WTC11 (cell line): Measurements from ENCODE around the gene CAMSAP3. TPM values are rescaled to one million over a fixed set of nuclear protein-coding genes. Genes with fewer than 3 reads are reported as not detected.

Source experiments
- ATAC-seq: fragments of 200-7000 bp; cut with Tn5 transposase; 2 replicates; pipeline ENCODE4 v1.10.0; 2021; ENCODE audit warnings: mild to moderate bottlenecking, moderate library complexity
- CTCF ChIA-PET: fragments of 300-600 bp; sonication (Branson Sonifier 250); formaldehyde crosslinking; loops from one replicate; lab custom pipeline; 2021; ENCODE audit warnings: antibody characterized with exemption; lab: Charles Lee
- POLR2A ChIA-PET: fragments of 350-600 bp; sonication (Branson Sonifier 250); formaldehyde crosslinking; loops from one replicate; lab custom pipeline; 2021; ENCODE audit warnings: antibody characterized with exemption; lab: Charles Lee
- DNase-seq: peaks from one replicate; pipeline ENCODE4 v3.0.0; 2021; ENCODE audit warnings: low spot score
- H3K27ac Mint-ChIP-seq: 2 replicates; pipeline ENCODE4 v1.8.0; 2021; ENCODE audit warnings: mixed read lengths
- H3K27me3 Mint-ChIP-seq: 2 replicates; pipeline ENCODE4 v1.8.0; 2021; ENCODE audit warnings: low read depth, mild to moderate bottlenecking, moderate library complexity, mixed read lengths
- H3K36me3 Mint-ChIP-seq: 2 replicates; pipeline ENCODE4 v1.8.0; 2021; ENCODE audit warnings: mixed read lengths
- H3K4me1 Mint-ChIP-seq: 2 replicates; pipeline ENCODE4 v1.8.0; 2022; ENCODE audit warnings: mixed read lengths
- H3K4me3 Mint-ChIP-seq: 2 replicates; pipeline ENCODE4 v1.8.0; 2021; ENCODE audit warnings: mild to moderate bottlenecking, moderate library complexity, mixed read lengths
- H3K9me3 Mint-ChIP-seq: 2 replicates; pipeline ENCODE4 v1.8.0; 2021; ENCODE audit warnings: mixed read lengths
- AFF4 ChIP-seq: sonication (generic); formaldehyde crosslinking; IDR thresholded peaks from 2 replicates; pipeline ENCODE4 v1.8.1; 2023; ENCODE audit warnings: mild to moderate bottlenecking, missing genetic modification reagents, borderline replicate concordance
- CBFB ChIP-seq: sonication (generic); formaldehyde crosslinking; IDR thresholded peaks from 2 replicates; pipeline ENCODE4 v1.8.1; 2022; ENCODE audit warnings: mild to moderate bottlenecking, low read depth, missing genetic modification reagents
- CDX4 ChIP-seq: fragments of 250-450 bp; sonication (Bioruptor Pico); IDR thresholded peaks from 2 replicates; pipeline ENCODE4 v1.9.0; 2021; ENCODE audit warnings: moderate library complexity, mild to moderate bottlenecking, inconsistent platforms, borderline replicate concordance
- CREM ChIP-seq: sonication (generic); formaldehyde crosslinking; IDR thresholded peaks from 2 replicates; pipeline ENCODE4 v1.8.1; 2022; ENCODE audit warnings: mild to moderate bottlenecking, missing genetic modification reagents, moderate library complexity
- EMX1 ChIP-seq: fragments of 250-450 bp; sonication (Bioruptor Pico); IDR thresholded peaks from 2 replicates; pipeline ENCODE4 v1.8.0; 2021; ENCODE audit warnings: mild to moderate bottlenecking
- JAZF1 ChIP-seq: fragments of 250-450 bp; sonication (Bioruptor Pico); IDR thresholded peaks from 2 replicates; pipeline ENCODE4 v1.9.0; 2021; ENCODE audit warnings: moderate library complexity, mild to moderate bottlenecking, inconsistent platforms
- JUN ChIP-seq: sonication (generic); formaldehyde crosslinking; IDR thresholded peaks from 2 replicates; pipeline ENCODE4 v1.8.0; 2023; ENCODE audit warnings: mild to moderate bottlenecking, missing genetic modification reagents
- KAT7 ChIP-seq: sonication (generic); formaldehyde crosslinking; IDR thresholded peaks from 2 replicates; pipeline ENCODE4 v1.8.1; 2023; ENCODE audit warnings: missing genetic modification reagents, mild to moderate bottlenecking, borderline replicate concordance
- MAX ChIP-seq: sonication (generic); formaldehyde crosslinking; IDR thresholded peaks from 2 replicates; pipeline ENCODE4 v1.8.0; 2022; ENCODE audit warnings: mild to moderate bottlenecking, missing genetic modification reagents
- NR2C2 ChIP-seq: sonication (generic); formaldehyde crosslinking; IDR thresholded peaks from 2 replicates; pipeline ENCODE4 v1.8.0; 2022; ENCODE audit warnings: mild to moderate bottlenecking, missing genetic modification reagents
- ZBTB21 ChIP-seq: sonication (generic); formaldehyde crosslinking; IDR thresholded peaks from 2 replicates; pipeline ENCODE4 v1.8.1; 2023; ENCODE audit warnings: mild to moderate bottlenecking, missing genetic modification reagents, borderline replicate concordance
- ZNF121 ChIP-seq: sonication (generic); formaldehyde crosslinking; IDR thresholded peaks from 2 replicates; pipeline ENCODE4 v1.8.0; 2023; ENCODE audit warnings: missing genetic modification reagents
- ZNF219 ChIP-seq: sonication (generic); formaldehyde crosslinking; IDR thresholded peaks from 2 replicates; pipeline ENCODE4 v1.8.0; 2023; ENCODE audit warnings: missing genetic modification reagents, mild to moderate bottlenecking, borderline replicate concordance
- ZNF281 ChIP-seq: sonication (generic); formaldehyde crosslinking; IDR thresholded peaks from 2 replicates; pipeline ENCODE4 v1.8.0; 2023; ENCODE audit warnings: mild to moderate bottlenecking, missing genetic modification reagents
- total RNA-seq: library from RNA; stranded (reverse); gene quantifications from 3 replicates; pipeline ENCODE4 v1.2.3, GENCODE V29; 2021
- TF ChIP-seq, protein P1 (sequence below): sonication (generic); formaldehyde crosslinking; IDR thresholded peaks from 2 replicates; pipeline ENCODE4 v1.8.1; 2022; ENCODE audit warnings: missing genetic modification reagents, borderline replicate concordance
- TF ChIP-seq, protein P2 (sequence below): fragments of 250-450 bp; sonication (Bioruptor Pico); conservative IDR thresholded peaks from 2 replicates; pipeline ENCODE4 v1.9.0; 2021; ENCODE audit warnings: mild to moderate bottlenecking

Gene CAMSAP3
- total RNA-seq, 1 experiment from 2014 or later, result 27.8 TPM

- no peaks in the 10 kb centered on the region for H3K4me1 Mint-ChIP-seq
- ChIA-PET POLR2A (no interaction called here), CTCF (interaction anchor here (0.7 to 1.1 kb wide), 1 partner anchor 52 kb away, joined by 3 to 4 read pairs; no protein-coding TSS in a partner anchor)
- no peak for DNase-seq
- no peak overlapping the region for H3K4me3 Mint-ChIP-seq
- peaks cover 26% of the 10 kb centered on the region for H3K36me3 Mint-ChIP-seq
- TF ChIP-seq KAT7 (CRISPR knock-in tag), result no peak
- TF ChIP-seq NR2C2 (CRISPR knock-in tag), result no peak
- TF ChIP-seq MAX, result no peak
- no peak for TF ChIP-seq ZBTB21 (CRISPR knock-in tag)
- no peak for TF ChIP-seq AFF4 (CRISPR knock-in tag)
- no peak for TF ChIP-seq JUN (CRISPR knock-in tag)
- TF ChIP-seq ZNF281 (CRISPR knock-in tag), result no peak
- TF ChIP-seq ZNF219 (CRISPR knock-in tag), result no peak
- no peak for TF ChIP-seq JAZF1 (CRISPR knock-in tag)
- TF ChIP-seq, protein P1, sequence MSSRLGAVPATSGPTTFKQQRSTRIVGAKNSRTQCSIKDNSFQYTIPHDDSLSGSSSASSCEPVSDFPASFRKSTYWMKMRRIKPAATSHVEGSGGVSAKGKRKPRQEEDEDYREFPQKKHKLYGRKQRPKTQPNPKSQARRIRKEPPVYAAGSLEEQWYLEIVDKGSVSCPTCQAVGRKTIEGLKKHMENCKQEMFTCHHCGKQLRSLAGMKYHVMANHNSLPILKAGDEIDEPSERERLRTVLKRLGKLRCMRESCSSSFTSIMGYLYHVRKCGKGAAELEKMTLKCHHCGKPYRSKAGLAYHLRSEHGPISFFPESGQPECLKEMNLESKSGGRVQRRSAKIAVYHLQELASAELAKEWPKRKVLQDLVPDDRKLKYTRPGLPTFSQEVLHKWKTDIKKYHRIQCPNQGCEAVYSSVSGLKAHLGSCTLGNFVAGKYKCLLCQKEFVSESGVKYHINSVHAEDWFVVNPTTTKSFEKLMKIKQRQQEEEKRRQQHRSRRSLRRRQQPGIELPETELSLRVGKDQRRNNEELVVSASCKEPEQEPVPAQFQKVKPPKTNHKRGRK, result no peak
- no peak for TF ChIP-seq EMX1 (CRISPR knock-in tag)
- TF ChIP-seq CREM (CRISPR knock-in tag), result no peak
- no peak for TF ChIP-seq CBFB (CRISPR knock-in tag)
- TF ChIP-seq ZNF121 (CRISPR knock-in tag), result no peak
- TF ChIP-seq, protein P2, sequence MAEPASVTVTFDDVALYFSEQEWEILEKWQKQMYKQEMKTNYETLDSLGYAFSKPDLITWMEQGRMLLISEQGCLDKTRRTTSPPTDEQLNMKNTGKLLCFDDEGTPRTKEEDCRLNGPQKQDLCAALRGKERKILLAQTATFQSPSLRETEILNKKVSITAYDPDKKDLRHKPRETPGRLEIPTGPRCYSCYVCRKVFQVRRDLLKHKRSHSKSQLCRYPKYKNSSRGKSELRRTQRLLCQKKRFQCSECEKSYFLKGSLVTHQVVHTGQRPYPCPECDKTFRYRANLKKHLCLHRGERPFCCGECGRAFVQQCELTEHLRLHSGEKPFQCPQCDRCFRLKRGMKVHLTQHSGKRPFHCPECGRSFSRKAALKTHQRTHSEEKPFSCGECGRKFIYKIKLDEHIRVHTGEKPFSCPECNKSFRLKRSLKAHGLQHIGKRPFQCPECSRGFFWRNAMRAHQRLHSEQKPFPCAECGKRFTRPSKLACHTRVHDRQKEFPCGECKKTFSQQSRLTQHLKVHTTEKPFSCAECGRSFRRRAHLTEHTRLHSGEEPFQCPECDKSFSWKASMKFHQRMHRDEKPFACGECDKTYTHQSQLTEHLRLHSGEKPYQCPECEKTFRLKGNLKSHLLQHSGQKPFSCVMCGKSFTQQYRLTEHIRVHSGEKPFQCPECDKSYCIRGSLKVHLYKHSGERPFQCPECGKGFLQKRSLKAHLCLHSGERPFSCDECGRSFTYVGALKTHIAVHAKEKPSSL, result no peak
- TF ChIP-seq CDX4 (CRISPR knock-in tag), result no peak
- H3K27me3 Mint-ChIP-seq, result no peaks in the 10 kb centered on the region
- no peak for ATAC-seq
- H3K9me3 Mint-ChIP-seq, result no peaks in the 10 kb centered on the region
- H3K27ac Mint-ChIP-seq, result no peak overlapping the region
Measured at GRCh38 chr19:7619671-7620441, 24.2 kb downstream of the CAMSAP3 start.
